Measurements from ENCODE around the gene TRIM8.

DNA sequence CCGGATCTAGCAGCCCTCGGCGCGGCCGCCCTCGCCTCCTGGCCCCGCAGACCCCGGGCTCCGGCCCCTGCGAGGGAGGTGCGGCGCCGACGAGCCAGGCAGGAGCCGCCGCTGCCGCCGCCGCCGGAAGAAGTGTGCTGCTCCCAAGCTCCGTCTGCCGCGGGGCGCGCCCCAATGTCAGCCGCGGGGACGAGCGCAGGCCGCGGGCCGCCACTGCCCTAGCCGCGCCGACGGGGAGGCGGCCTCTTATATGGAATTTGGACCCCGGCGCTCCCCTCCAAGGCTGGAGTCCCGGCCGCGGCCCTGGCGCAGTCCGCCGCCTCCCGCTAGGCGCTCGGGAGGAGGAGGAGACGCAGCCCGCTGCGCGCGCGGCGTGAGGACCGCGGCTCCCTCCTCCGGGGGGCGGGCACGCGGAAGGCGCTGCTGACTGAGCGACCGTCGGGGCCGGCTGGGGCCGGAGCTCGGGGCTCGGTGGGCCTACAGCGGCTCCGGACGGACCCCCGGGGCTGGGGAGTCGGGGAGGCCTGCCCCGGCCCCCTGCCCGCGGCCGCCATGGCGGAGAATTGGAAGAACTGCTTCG is at the start of gene TRIM8:
- TF ChIP-seq CTCF (IDR thresholded peaks at IDR 0.05) (no peak), POLR2A (IDR thresholded peaks at IDR 0.05) (no peak)

Measured in ovary (tissue), 3 donors.